Activated CD8-positive, alpha-beta memory T cell treated with anti-CD3 and anti-CD28 coated beads, Interleukin-2, amount 50 U/mL, for 4 hours (primary cell): Measurements from ENCODE around the gene TMSB15C.
"Not testable (repeated sequence)": the region's sequence is repeated elsewhere in the genome, so short reads cannot be mapped to it uniquely, and the experiment has no call there.

Source experiments
- DNase-seq: peaks from one replicate; pipeline ENCODE4 v3.0.0-alpha.2; 2020

Gene TMSB15C

DNA sequence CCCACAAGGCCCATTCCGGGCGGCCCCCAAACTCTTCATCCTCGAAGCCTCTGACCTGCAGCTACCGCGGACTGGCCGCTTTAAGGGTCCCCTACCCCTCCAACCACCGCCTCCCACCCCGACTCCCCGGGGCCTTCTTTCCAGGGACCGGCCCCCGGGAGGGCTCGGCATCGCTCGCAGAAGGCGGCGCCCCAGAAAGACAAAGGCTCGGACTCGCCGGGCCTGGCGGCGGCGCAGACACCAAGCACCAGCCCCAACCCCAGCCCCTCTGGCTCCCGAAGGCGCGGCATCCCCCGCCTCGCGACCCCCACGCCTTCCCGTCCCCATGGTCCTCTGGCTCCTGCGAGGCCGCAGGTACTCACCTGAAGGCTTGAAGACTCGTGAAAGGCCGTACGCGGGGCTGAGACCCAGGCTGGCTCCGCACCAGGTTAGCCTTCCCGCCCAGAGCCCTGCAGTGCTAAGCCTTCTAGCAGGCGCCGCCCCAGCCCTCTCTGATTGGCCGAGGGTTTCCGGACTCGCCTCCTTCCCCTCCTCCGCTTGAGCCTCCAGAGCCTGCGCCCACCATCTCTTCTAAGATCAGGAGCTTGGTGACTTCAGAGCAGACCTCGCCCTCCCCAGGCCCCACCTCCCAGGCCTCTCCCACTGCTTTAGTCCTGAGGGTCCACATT, at the start of gene TMSB15C:
TMSB15C (minus strand) TSS at position 459 of the 668 bp plus-strand sequence.
- not testable (repeated sequence) for DNase-seq

GRCh38 chrX:104122829-104123228, 46.8 kb upstream of the TMSB15C start:
- DNase-seq, result no peak

- no peak for DNase-seq
Measured at GRCh38 chrX:104118765-104119164, 42.7 kb upstream of the TMSB15C start.

- DNase-seq, result no peak
Measured at GRCh38 chrX:104117759-104118158, 41.7 kb upstream of the TMSB15C start.

- peak; percentile 41 for DNase-seq
Measured at GRCh38 chrX:104113222-104113965, 37.4 kb upstream of the TMSB15C start.

GRCh38 chrX:104112326-104112951, 36.4 kb upstream of the TMSB15C start, which contains the start of gene ZCCHC18:
Gene ZCCHC18 (plus strand): TSS chrX:104112523. CDS start chrX:104114112, 1,589 bp downstream.
- peak; percentile 28 for DNase-seq

DNA sequence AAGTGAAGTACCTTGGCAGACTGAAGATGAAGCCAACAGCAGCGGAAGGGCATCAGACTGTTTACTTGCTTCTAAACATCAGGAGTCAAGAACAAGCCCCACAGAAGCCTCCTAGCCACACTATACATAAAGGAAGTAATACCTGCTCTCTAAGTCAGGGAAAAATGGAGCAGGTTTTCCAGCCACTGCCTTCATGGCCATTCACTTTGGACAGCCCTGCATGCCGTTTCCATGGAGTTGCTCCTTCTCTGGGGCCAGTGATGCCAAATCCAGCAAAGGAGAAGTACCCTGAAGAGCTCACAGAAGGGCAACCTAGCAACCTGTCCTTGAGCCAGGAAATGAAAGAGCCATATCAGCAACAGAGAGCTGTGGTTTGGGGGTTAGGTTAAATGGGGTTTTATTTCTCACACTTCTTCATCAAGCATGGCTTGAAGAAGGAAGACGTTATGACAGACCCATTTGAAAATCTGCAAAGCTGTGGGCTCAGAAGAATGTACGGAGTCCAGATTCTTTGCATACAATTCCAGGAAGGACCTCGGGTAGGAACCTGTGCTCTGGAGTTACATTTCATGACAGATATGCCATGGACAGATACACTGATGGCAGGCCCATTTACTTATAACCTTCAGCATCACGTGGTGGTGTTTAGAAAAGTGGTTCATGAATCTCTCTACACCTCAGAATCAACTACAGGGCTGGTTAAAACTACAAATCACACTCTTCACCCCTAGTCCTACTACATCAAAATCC, 34.6 kb upstream of the TMSB15C start:
- not testable (repeated sequence) for DNase-seq

DNA sequence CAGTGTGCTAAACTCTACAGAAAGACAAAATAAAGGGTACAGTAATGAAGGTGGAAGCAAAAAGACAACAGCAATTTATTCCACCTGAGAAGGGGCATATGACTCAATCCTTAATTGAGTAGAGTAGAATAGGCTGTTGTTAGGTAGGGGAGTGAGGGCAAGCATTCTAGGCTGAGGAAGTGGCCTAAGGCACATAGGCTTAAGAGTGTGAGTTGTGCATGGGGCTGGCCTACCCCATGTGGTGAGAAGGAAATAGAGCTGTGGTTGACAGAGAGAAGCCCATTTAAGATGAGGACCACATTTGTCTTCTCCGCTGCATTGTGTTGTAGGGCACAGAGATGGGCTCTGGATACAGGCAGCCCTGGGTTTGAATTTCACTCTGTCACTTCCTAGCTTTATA, 32.9 kb upstream of the TMSB15C start:
- no peak for DNase-seq

DNA sequence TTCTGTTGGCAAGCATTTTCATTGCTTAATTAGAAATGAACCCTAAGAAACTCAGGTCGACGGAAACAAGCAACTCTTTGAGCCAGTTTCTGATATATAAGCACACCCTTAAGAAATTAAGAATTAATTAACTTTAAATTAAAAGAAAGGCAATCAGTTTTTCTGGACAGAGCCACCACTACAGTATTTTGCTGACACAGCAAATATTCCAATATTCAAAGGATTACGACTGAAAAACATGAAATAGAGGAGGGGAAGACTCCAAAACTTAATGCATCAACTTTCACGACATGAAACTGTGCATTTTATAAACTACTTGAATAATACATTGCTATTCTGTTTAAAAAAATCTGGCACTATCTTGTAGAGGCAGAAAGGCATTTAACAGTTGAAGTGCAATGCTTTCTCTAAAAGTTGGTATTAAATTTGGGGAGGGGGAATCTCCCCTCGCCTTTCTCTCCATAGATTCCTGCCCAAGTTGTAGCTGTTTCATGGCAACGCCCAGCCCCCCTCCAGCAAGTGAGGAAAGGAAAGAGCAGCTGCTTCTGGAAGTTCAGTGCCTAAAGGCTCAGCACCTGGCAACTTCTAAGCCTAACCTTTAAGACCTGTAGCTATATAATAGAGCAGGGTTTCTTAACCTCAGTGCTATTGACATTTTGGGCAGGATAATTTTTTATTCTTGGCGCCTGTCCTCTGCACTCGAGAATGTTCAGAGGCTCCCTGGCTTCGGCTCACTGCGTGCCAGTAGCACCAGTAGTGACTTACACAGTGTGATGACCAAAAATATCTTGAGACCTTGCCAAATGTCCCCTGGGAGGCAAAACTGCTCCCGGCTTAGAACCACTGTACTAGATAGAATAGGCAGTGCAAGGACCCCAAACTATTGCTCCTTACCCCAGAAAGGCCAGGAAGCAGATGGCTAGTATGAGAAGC, 29.6 kb upstream of the TMSB15C start:
- no peak for DNase-seq

DNA sequence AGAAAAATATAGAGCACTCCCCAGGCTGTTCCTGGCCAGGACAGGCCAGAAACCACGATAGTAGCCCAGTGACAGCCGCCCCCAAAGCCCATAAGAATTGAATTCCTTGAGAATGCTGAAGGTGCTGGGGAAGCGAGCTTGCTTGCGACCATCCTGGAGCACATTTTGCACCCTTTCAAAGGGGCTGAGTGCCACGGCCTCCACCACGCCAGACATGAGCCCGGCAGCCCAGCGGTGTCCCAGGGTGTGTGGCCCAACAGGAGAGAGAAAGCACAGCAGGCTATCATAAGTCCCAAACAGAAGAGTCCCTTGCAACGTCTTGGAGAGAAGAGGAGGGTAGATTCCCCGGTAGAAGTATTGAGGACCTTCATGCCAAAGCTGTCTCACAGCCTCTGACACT, 28.6 kb upstream of the TMSB15C start:
- DNase-seq, result no peak

DNA sequence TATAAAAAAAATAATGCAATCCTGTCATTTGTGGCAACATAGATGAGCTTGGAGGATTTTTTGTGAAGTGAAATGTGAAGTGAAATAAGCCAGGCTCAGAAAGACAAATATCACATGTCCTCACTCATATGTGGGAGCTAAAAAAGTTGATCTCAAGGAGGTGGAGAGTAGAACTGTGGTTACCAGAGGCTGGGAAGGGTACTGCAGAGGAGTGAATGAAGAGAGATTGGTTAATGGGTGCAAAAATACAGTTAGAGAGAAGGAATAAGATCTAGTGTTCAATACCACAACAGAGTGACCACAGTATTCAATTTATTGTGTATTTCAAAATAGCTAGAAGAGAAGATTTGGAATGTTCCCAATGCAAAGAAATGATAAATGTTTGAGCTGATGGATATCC, 22.9 kb upstream of the TMSB15C start:
- DNase-seq, result no peak

GRCh38 chrX:104098151-104098808, 22.2 kb upstream of the TMSB15C start:
- peak; percentile 49 for DNase-seq

- no peak for DNase-seq
Measured at GRCh38 chrX:104085919-104086318, 9.9 kb upstream of the TMSB15C start.

DNA sequence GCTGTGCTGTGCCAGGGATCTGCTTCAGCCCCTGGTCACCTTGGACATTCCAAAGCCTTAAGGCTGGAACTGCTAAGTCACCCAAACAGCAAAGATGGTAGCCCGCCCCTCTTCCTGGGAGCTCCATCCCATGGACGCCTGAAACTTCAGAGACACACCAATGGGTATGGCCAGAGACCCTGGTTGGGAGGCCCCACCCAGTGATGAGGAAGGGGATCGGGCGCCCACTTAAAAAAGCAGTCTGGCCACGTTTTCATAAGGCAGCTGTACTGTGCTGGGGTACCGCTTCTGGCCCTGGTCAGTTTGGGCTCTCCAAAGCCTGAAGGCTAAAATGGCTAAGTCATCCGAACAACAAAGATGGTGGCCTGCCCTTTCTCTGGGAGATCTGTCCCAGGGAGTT, 9.4 kb upstream of the TMSB15C start:
- no peak for DNase-seq

- no peak for DNase-seq
Measured at GRCh38 chrX:104084534-104085277, 8.7 kb upstream of the TMSB15C start.

- no peak for DNase-seq
Measured at GRCh38 chrX:104084063-104084462, 8.0 kb upstream of the TMSB15C start.

DNA sequence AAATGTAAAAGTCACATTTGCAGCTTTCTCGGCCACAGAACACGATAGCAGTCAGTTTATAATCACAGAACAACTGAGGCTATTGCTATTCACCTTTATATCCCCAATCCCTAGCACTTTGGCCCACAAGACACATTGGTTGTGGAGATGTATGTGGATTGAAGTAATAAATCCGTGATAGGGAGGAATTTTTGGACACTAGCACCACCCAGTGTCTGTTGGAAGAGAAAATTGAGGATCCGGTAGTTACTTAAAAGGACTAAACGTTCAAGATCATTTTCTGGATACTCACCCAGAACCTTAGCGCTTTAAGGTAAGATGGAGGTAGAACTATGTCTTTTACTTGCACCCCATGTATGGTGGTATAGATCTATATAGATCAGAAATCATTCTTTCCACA, 1.8 kb upstream of the TMSB15C start:
- DNase-seq, result not testable (repeated sequence)

- DNase-seq, result not testable (repeated sequence)
Measured at GRCh38 chrX:104062636-104063035, 13.4 kb downstream of the TMSB15C start.

DNA sequence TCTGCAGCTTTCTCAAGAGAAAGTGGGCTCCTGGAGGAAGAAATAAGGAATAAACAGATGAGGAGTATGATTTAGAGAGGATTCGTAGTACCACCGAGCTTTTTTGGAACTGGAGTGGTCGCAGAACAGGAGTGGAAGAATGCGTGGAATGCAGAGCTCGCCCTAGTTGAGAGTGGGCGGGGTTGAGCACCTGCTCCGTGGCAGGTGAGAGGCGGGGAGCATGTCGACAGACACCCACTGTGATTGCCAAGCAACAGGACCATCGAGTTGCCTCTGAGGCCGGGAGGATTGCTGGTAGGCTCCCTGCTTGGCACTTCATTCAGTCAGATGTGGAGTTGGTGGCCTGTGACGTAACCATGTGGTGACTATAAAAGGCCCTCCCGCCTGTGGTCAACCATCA, 21.1 kb downstream of the TMSB15C start:
- not testable (repeated sequence) for DNase-seq

DNA sequence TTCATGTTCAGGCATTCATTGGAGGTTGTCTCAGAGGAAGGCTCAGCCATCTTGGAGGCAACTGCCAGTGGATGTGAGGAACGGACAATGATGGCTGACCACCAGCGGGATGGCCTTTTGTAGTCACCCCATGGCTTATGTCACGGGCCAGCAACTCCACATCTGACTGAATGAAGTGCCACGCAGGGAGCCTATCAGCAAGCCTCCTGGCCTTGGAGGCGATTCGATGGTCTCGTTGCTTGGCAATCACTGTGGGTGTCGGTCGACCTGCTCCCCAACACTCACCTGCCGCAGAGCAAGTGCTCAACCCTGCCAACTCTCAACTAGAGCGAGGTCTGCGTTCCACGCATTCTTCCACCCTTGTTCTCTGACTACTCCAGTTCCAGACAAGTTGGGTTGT, 28.9 kb downstream of the TMSB15C start:
- DNase-seq, result no peak

GRCh38 chrX:104045642-104046041, 30.4 kb downstream of the TMSB15C start:
- no peak for DNase-seq
